Lung (tissue), 12 donors: ENCODE results near the gene JADE1. TPM values are rescaled to one million over a fixed set of nuclear protein-coding genes. Genes with fewer than 3 reads are reported as not detected.

Experiments
- ATAC-seq: fragments of 200-7000 bp; cut with Tn5 transposase; one replicate; pipeline ENCODE4 v1.9.1; 2020; ENCODE audit warnings: moderate number of reproducible peaks; ENCODE audit not compliant: insufficient read depth, low FRiP score
- DNase-seq, 3 donors: peaks; one replicate each; pipeline ENCODE4 v3.0.0-alpha.2; 2013 to 2017
- H3K27ac ChIP-seq, 2 donors: one replicate each; pipeline ENCODE4 v1.5.1; 2013; ENCODE audit warnings: mild to moderate bottlenecking in 2 of 2, moderate library complexity in 2 of 2, control low read depth in 1 of 2, inconsistent platforms in 1 of 2, low read depth in 1 of 2, low read length in 1 of 2
- H3K27me3 ChIP-seq, 3 donors: one replicate each; pipeline ENCODE4 v1.5.1; 2013; ENCODE audit warnings: low read length in 2 of 3; ENCODE audit not compliant: control insufficient read depth in 3 of 3, insufficient read depth in 3 of 3
- H3K36me3 ChIP-seq, 4 donors: one replicate each; pipeline ENCODE4 v1.5.1; 2013; ENCODE audit warnings: low read length in 4 of 4, mild to moderate bottlenecking in 1 of 4, moderate library complexity in 1 of 4; ENCODE audit not compliant: control insufficient read depth in 4 of 4, insufficient read depth in 4 of 4
- H3K4me1 ChIP-seq, 5 donors: one replicate each; pipeline ENCODE4 v1.5.1; 2013; ENCODE audit warnings: low read length in 5 of 5, mild to moderate bottlenecking in 2 of 5, moderate library complexity in 1 of 5; ENCODE audit not compliant: control insufficient read depth in 5 of 5, insufficient read depth in 5 of 5
- H3K4me3 ChIP-seq: one replicate; pipeline ENCODE4 v1.5.1; 2013; ENCODE audit warnings: mild to moderate bottlenecking, control low read depth, moderate library complexity
- H3K9ac ChIP-seq, 2 donors: one replicate each; pipeline ENCODE4 v1.5.1; 2013; ENCODE audit warnings: low read length in 2 of 2, control low read depth in 1 of 2; ENCODE audit not compliant: insufficient read depth in 1 of 2
- H3K9me3 ChIP-seq, 4 donors: one replicate each; pipeline ENCODE4 v1.5.1; 2013; ENCODE audit warnings: low read length in 3 of 4, mild to moderate bottlenecking in 1 of 4, moderate library complexity in 1 of 4; ENCODE audit not compliant: control insufficient read depth in 4 of 4, insufficient read depth in 3 of 4
- CTCF ChIP-seq: IDR thresholded peaks from 2 replicates; pipeline ENCODE4 v1.5.1; 2012; ENCODE audit warnings: mild to moderate bottlenecking; ENCODE audit errors: control extremely low read depth, extremely low read depth
- WGBS, 2 donors: extraction: QIAGEN DNeasy Blood & Tissue Kit; methylation state at CpG; one replicate each; pipeline ENCODE4 v1.1.7; 2013; 5-methylcytosine and 5-hydroxymethylcytosine counted together
- polyA plus RNA-seq, 2 donors: library from polyadenylated mRNA; stranded (reverse); fragments of 200-250 nt; gene quantifications; one replicate each; pipeline ENCODE4 v1.2.1, GENCODE V29; 2013
- total RNA-seq, 2 donors: library from RNA; depleted of rRNA in 1 of 2; stranded (reverse); fragments of >200 nt in 1 of 2; gene quantifications; one replicate each; pipeline ENCODE4 v1.2.1, GENCODE V29; 2014 to 2021
- donor health status: control.
- donor health status: control.
- donor health status: Bipolar disorder and iron deficiency.
- donor health status: healthy.
- donor health status: DM: yes; HTN: yes; CAD: no.

JADE1 gene
- total and polyA plus RNA-seq, 4 donors = 8.9 to 46.1 (median 17.5) TPM

- TF ChIP-seq CTCF = no peak
- Histone ChIP-seq H3K4me1 (peaks cover 0 to 2% (median 0%) of the 10 kb centered on the region in 5 donors), H3K36me3 (peaks cover 7 to 35% (median 19%) of the 10 kb centered on the region in 4 donors), H3K9ac (no peak overlapping the region), H3K9me3 (no peaks in the 10 kb centered on the region), H3K4me3 (no peak overlapping the region), H3K27me3 (no peaks in the 10 kb centered on the region), H3K27ac (no peak overlapping the region)
- no peak for ATAC-seq
- WGBS, 2 donors = 96 to 98% methylated on average over 2 of the region's 2 CpGs
- DNase-seq = no peak
Observed at GRCh38 chr4:128866269-128866668, 56.8 kb downstream of the JADE1 start.

GRCh38 chr4:128866691-128867090 is 57.2 kb downstream of the JADE1 start:
- no peak for ATAC-seq
- Histone ChIP-seq H3K9me3 (no peaks in the 10 kb centered on the region), H3K27ac (no peak overlapping the region), H3K4me3 (no peak overlapping the region), H3K4me1 (peaks cover 0 to 2% (median 0%) of the 10 kb centered on the region in 5 donors), H3K9ac (no peak overlapping the region), H3K36me3 (peaks cover 11 to 35% (median 20%) of the 10 kb centered on the region in 4 donors), H3K27me3 (no peaks in the 10 kb centered on the region)
- no peak for TF ChIP-seq CTCF
- no peak for DNase-seq
- WGBS, 2 donors = 92 to 100% methylated on average over 1 of the region's 1 CpG

GRCh38 chr4:128868758-128869157 is 59.3 kb downstream of the JADE1 start:
- Histone ChIP-seq H3K4me3 (no peak overlapping the region), H3K9ac (no peak overlapping the region), H3K27me3 (no peaks in the 10 kb centered on the region), H3K4me1 (peaks cover 0 to 1% (median 0%) of the 10 kb centered on the region in 5 donors), H3K27ac (no peak overlapping the region), H3K36me3 (peaks cover 7 to 31% (median 22%) of the 10 kb centered on the region in 4 donors), H3K9me3 (no peaks in the 10 kb centered on the region)
- no peak for DNase-seq
- 62 to 85% methylated on average over 3 of the region's 3 CpGs for WGBS, 2 donors
- no peak for TF ChIP-seq CTCF
- no peak for ATAC-seq
